Retinal pigment epithelial cell (primary cell): ENCODE results near the gene SOBP.

ENCODE experiments used
- DNase-seq: peaks from one replicate; pipeline ENCODE4 v3.0.0-alpha.2; 2010; ENCODE audit warnings: low read depth
- H3K4me3 ChIP-seq: 2 replicates; pipeline ENCODE4 v1.5.1; 2011; ENCODE audit warnings: mild to moderate bottlenecking, low read length, control low read depth, moderate library complexity
- TF ChIP-seq, protein P1 (sequence below): conservative IDR thresholded peaks from 2 replicates; pipeline ENCODE4 v1.5.1; 2011; ENCODE audit warnings: low read depth, low read length, control low read depth, inconsistent platforms

The SOBP gene

DNA sequence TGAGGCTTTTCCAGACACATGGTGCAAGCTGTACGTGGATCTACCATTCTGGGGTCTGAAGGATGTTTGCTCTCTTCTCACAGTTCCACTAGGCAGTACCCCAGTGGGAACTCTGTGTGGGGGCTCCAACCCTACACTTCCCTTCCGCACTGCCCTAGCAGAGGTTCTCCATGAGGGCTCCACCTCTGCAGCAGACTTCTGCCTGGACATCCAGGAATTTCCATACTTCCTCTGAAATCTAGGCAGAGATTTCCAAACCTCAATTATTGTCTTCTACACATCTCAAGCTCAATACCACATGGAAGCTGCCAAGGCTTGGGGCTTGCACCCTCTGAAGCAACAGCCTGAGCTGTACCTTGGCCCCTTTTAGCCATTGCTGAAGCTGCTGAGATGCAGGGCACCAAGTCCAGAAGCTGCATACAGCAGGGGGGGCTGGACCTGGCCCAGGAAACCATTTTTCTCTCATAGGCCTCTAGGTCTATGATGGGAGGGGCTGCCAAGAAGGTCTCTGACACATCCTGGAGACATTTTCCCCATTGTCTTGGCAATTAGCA is 42.2 kb upstream of the SOBP start:
- no peak for DNase-seq
- no peak overlapping the region for H3K4me3 ChIP-seq
- TF ChIP-seq, protein P1, sequence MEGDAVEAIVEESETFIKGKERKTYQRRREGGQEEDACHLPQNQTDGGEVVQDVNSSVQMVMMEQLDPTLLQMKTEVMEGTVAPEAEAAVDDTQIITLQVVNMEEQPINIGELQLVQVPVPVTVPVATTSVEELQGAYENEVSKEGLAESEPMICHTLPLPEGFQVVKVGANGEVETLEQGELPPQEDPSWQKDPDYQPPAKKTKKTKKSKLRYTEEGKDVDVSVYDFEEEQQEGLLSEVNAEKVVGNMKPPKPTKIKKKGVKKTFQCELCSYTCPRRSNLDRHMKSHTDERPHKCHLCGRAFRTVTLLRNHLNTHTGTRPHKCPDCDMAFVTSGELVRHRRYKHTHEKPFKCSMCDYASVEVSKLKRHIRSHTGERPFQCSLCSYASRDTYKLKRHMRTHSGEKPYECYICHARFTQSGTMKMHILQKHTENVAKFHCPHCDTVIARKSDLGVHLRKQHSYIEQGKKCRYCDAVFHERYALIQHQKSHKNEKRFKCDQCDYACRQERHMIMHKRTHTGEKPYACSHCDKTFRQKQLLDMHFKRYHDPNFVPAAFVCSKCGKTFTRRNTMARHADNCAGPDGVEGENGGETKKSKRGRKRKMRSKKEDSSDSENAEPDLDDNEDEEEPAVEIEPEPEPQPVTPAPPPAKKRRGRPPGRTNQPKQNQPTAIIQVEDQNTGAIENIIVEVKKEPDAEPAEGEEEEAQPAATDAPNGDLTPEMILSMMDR: no peak

DNA sequence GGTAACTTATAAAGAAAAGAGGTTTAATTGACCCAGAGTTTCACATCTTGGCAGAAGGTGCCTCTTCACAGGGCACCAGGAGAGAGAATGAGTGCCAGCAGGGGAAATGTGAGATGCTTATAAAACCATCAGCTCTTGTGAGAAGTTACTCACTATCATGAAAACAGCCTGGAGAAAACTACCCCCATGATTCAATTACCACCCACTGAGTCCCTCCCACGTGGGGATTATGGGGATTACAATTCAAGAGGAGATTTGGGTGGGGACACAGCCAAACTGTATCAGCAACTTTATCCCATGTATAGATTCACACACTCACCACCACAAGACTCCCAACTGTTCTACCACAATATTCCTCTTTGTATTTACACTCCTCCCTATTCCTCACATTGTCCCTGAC is 41.1 kb upstream of the SOBP start:
- no peak overlapping the region for H3K4me3 ChIP-seq
- TF ChIP-seq, protein P1: no peak
- DNase-seq: no peak

DNA sequence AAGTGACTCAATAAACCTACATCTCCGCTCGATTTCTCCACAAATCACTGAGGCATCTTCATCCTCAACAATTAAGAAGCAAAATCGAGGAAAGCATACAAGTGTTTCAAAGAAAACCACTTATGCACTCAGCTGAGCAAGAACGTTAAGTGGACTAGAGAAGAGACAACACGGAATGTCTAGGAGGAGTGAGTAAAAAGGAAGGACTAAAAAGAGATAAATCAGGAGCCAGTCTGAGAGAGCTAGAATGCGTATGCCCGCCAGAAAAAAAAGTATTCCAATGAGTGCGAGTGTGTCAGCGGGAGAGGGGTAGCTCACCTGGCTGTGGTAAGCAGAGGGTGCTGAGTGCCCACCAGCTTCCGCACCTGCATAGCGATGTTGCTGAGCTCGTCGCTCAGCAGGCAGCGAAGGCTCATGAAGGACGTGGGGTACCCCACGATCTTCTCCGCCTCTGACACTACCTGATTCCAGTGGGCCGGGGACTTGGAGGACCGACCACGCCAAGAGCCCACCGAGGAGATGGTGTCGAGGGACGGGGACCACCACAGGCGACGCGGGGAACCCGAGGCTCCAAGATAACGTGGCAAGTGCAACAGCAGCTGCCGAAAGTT is 31.1 kb upstream of the SOBP start:
- no peak for DNase-seq
- peak overlapping the region; percentile 91 for H3K4me3 ChIP-seq
- TF ChIP-seq, protein P1: no peak

DNA sequence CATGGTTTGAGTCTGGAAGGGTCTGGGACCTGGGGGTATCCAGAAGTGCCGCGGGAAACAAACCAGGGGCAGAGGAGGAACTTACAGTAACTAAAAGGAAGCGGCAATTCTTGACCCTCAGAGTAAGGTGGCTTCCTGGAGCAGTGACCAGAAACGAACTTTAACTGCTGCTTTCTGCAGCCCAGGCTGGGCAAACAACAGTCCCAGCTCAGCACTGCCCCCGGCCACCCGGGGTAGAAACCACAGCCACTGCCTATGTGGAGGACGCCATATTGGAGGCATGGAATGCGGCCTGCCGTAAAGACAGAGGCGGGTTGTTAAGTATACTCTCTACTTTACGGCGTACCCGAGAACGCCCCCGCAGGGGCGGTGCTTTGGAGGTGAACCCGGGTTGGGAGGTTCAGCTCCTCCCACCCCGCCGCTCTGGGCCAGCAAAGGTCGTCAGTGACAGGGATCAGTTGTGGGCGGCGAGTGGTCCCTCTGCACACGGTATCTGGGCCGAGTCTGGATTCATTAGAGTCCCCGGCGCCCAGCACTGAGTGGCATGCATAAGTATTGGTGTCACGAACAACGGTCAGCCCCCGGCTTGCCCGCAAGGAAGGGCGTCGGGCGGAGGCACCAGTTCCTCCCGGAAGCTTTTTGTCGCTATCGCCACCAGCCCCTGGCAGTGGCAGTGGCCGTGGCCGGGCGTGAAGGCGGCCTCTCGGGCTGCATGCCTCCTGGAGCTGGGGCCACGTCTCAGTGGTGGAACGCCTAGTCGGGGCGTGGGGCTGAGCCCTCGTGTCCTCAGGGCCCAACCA is 30.4 kb upstream of the SOBP start, which contains the start of gene PDSS2:
Gene PDSS2, minus strand, starts transcription at position 282 of the 800 bp plus-strand sequence. Its CDS starts 279 bp downstream, at position 3.
- DNase-seq: peak; percentile 87
- H3K4me3 ChIP-seq: peak within 1 kb of the TSS; percentile 91
- TF ChIP-seq, protein P1: peak; percentile 66

DNA sequence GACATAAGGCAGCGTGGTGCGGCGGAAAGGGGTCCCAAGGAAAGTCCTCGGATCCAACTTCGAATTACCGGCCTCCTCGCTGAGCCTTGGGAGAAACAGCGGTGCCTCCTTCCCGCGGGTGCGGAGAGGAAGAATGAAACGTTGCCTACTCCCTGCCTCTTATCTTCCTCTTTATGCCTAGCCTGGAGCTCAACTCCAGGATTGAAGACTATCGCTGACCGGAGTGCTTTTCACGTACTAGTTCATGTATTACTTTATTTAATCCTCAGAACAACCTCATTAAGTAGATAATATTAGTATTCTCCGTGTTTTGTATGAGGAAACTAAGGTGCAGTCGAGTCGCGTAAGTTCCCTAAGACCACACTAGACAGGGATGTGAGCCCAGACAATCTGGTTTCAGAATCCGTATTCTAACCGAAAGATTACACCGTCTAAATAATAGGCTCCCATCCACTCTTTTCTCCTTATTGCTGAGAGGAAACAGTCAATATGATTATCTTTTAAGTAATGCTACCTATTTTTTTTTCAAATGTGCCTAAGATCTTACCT is 29.8 kb upstream of the SOBP start:
- H3K4me3 ChIP-seq: peak overlapping the region; percentile 91
- no peak for DNase-seq
- TF ChIP-seq, protein P1: no peak

DNA sequence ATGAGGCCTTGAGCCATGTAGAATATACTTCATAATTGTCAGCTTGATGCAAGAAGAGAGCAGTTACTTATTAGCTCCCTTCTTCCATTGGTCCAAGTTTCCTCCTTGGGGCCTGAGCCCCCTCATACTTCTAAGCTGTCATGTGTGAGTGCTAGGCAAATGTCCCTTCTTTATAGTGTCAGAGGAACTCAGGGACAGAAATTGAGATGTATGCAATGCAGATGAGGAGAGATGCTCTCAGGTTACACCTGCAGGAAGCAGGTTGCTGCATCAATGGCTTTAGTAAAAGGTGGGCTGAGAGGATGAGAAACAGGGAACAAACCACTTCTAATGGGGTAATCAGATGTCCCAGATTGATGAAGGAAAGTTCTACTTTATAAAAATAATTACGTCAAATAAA is 23.9 kb upstream of the SOBP start:
- no peak for DNase-seq
- TF ChIP-seq, protein P1: no peak
- no peak overlapping the region for H3K4me3 ChIP-seq
